Measurements from ENCODE around the gene MPV17L2. TPM values are rescaled to one million over a fixed set of nuclear protein-coding genes. Genes with fewer than 3 reads are reported as not detected.

Gene MPV17L2
- total RNA-seq, 1 donor from 2014 or later: 50.1 TPM

GRCh38 chr19:18193388-18194180 lies 566 bp downstream of the MPV17L2 start:
- peak overlapping the region; percentile 94 for H3K4me3 ChIP-seq (ENCODE audit: low read depth, low read length)
- DNase-seq (ENCODE audit: low read depth): no peak
- TF ChIP-seq, protein P1, sequence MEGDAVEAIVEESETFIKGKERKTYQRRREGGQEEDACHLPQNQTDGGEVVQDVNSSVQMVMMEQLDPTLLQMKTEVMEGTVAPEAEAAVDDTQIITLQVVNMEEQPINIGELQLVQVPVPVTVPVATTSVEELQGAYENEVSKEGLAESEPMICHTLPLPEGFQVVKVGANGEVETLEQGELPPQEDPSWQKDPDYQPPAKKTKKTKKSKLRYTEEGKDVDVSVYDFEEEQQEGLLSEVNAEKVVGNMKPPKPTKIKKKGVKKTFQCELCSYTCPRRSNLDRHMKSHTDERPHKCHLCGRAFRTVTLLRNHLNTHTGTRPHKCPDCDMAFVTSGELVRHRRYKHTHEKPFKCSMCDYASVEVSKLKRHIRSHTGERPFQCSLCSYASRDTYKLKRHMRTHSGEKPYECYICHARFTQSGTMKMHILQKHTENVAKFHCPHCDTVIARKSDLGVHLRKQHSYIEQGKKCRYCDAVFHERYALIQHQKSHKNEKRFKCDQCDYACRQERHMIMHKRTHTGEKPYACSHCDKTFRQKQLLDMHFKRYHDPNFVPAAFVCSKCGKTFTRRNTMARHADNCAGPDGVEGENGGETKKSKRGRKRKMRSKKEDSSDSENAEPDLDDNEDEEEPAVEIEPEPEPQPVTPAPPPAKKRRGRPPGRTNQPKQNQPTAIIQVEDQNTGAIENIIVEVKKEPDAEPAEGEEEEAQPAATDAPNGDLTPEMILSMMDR (conservative IDR thresholded peaks at IDR 0.05; ENCODE audit: low read depth, low read length): no peak

DNA sequence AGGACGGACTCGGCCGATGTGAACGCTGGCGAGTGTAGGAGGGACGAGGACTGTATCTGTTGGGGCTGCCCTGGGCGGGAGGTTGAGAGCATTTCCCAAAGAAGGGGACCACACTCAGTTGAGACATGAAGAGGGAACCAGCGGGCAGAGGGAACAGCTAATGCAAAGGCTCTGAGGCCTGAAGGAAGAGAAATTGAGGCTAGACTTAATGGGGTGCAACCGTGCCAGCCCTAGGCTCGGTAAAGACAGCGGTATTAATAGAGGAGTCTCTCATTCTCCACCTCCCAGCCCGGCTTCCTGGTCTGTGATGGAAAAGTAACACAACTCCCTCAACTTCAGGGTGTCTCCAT lies 1.1 kb downstream of the MPV17L2 start:
- peak overlapping the region; percentile 94 for H3K4me3 ChIP-seq (ENCODE audit: low read depth, low read length)
- DNase-seq (ENCODE audit: low read depth): no peak
- TF ChIP-seq, protein P1 (conservative IDR thresholded peaks at IDR 0.05; ENCODE audit: low read depth, low read length): no peak

DNA sequence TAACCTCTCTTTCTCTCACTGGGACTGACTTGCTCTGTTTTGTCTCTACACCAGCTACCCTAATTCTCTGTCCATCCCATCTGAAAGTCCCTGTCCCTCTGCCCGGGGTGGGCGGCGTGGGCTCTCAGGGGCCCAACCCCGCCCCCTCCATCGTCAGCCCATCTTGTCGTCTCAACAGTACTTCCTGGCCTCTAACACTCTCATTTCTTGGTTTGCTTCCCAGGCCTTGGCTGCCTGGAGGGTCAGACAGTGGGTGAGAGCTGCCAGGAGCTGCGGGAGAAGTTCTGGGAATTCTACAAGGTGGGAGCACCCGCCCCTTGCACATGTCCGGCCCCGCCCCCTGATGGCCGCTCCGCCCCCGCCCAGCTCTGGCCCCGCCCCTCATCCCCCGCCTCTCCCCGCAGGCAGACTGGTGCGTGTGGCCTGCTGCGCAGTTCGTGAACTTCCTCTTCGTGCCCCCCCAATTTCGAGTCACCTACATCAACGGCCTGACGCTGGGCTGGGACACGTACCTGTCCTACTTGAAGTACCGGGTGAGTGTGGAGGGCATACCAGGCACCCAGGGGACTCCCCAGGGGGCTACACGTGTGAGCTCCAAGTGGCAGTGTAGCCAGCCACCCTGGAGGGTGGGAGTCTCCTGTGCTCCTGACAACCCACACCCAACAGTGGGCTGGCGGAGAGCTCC lies 1.7 kb downstream of the MPV17L2 start:
- no peak overlapping the region for H3K4me3 ChIP-seq (ENCODE audit: low read depth, low read length)
- no peak for DNase-seq (ENCODE audit: low read depth)
- TF ChIP-seq, protein P1 (conservative IDR thresholded peaks at IDR 0.05; ENCODE audit: low read depth, low read length): no peak

GRCh38 chr19:18196511-18196845 lies 3.5 kb downstream of the MPV17L2 start:
- no peak overlapping the region for H3K4me3 ChIP-seq (ENCODE audit: low read depth, low read length)
- no peak for DNase-seq (ENCODE audit: low read depth)
- TF ChIP-seq, protein P1 (conservative IDR thresholded peaks at IDR 0.05; ENCODE audit: low read depth, low read length): no peak

DNA sequence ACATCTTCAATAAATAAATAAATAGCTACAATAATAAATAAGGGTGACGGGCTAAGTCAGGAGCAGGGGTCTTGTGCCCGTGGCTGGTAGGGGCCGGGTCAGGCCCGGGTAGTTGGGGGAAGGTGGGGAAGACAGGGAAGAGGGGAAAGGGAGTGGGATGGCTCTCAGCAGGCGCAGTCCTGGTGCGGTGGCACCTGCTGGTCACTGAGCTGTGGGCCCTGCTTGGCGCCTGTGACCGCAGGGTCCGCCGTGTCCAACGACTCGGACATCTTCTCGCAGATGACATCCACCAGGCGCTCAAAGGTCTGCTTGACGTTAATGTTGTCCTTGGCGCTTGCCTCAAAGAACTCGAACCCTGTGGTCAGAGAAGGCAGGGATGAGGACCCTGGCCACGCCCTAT lies 4.3 kb downstream of the MPV17L2 start:
- no peak for DNase-seq (ENCODE audit: low read depth)
- H3K4me3 ChIP-seq (ENCODE audit: low read depth, low read length): no peak overlapping the region
- TF ChIP-seq, protein P1 (conservative IDR thresholded peaks at IDR 0.05; ENCODE audit: low read depth, low read length): no peak

GRCh38 chr19:18197941-18198340 lies 4.9 kb downstream of the MPV17L2 start:
- TF ChIP-seq, protein P1 (conservative IDR thresholded peaks at IDR 0.05; ENCODE audit: low read depth, low read length): no peak
- no peak overlapping the region for H3K4me3 ChIP-seq (ENCODE audit: low read depth, low read length)
- no peak for DNase-seq (ENCODE audit: low read depth)

All from epithelial cell of proximal tubule (primary cell).